Neural progenitor cell (in vitro differentiated cells): ENCODE results near the gene CARS2.
A peak's percentile ranks its signal among the peaks of the same experiment; 100 is the strongest.

Experiments used
- CTCF ChIP-seq: fragments of 200-600 bp; sonication (generic); IDR thresholded peaks from 2 replicates; pipeline ENCODE4 v1.5.1; 2017; ENCODE audit warnings: antibody characterized with exemption, mild to moderate bottlenecking
- EZH2 ChIP-seq: fragments of 200-600 bp; sonication (generic); IDR thresholded peaks from 2 replicates; pipeline ENCODE4 v1.6.1; 2017; ENCODE audit warnings: antibody characterized with exemption, mild to moderate bottlenecking, moderate library complexity
- EZH2phosphoT487 ChIP-seq: fragments of 200-600 bp; sonication (generic); IDR thresholded peaks from 2 replicates; pipeline ENCODE4 v1.6.1; 2017; ENCODE audit warnings: antibody characterized with exemption

GRCh38 chr13:110680852-110681251 lies 25.1 kb downstream of the CARS2 start:
- peak; percentile 45 for TF ChIP-seq CTCF
- no peak for TF ChIP-seq EZH2
- no peak for TF ChIP-seq EZH2phosphoT487
